ENCODE results near the gene SLC16A6. TPM values are rescaled to one million over a fixed set of nuclear protein-coding genes. Genes with fewer than 3 reads are reported as not detected.

SLC16A6 gene
- total RNA-seq, 1 donor from 2014 or later = not detected

GRCh38 chr17:68302066-68302564, 11.2 kb upstream of the SLC16A6 start:
- no peak for DNase-seq (ENCODE audit: low read depth)
- TF ChIP-seq CTCF (conservative IDR thresholded peaks at IDR 0.05; ENCODE audit: low read depth, low read length) = no peak
- no peak overlapping the region for H3K4me3 ChIP-seq (ENCODE audit: low read depth, low read length)

GRCh38 chr17:68301438-68301959, 10.6 kb upstream of the SLC16A6 start:
- TF ChIP-seq CTCF (conservative IDR thresholded peaks at IDR 0.05; ENCODE audit: low read depth, low read length) = no peak

GRCh38 chr17:68299817-68300216, 8.9 kb upstream of the SLC16A6 start:
- no peak for TF ChIP-seq CTCF (conservative IDR thresholded peaks at IDR 0.05; ENCODE audit: low read depth, low read length)
- no peak for DNase-seq (ENCODE audit: low read depth)
- no peak overlapping the region for H3K4me3 ChIP-seq (ENCODE audit: low read depth, low read length)

More at GRCh38 chr17:68301438-68301959, 10.6 kb upstream of the SLC16A6 start:
- DNase-seq (ENCODE audit: low read depth) = no peak
- no peak overlapping the region for H3K4me3 ChIP-seq (ENCODE audit: low read depth, low read length)

- H3K4me3 ChIP-seq (ENCODE audit: low read depth, low read length) = no peak overlapping the region
- no peak for TF ChIP-seq CTCF (conservative IDR thresholded peaks at IDR 0.05; ENCODE audit: low read depth, low read length)
- DNase-seq (ENCODE audit: low read depth) = no peak
Observed at GRCh38 chr17:68298601-68299000, 7.7 kb upstream of the SLC16A6 start.

- no peak for TF ChIP-seq CTCF (conservative IDR thresholded peaks at IDR 0.05; ENCODE audit: low read depth, low read length)
- DNase-seq (ENCODE audit: low read depth) = no peak
- no peak overlapping the region for H3K4me3 ChIP-seq (ENCODE audit: low read depth, low read length)
Observed at GRCh38 chr17:68297195-68297594, 6.3 kb upstream of the SLC16A6 start.

- no peak for TF ChIP-seq CTCF (conservative IDR thresholded peaks at IDR 0.05; ENCODE audit: low read depth, low read length)
- H3K4me3 ChIP-seq (ENCODE audit: low read depth, low read length) = no peak overlapping the region
- no peak for DNase-seq (ENCODE audit: low read depth)
Observed at GRCh38 chr17:68296217-68297191, 5.6 kb upstream of the SLC16A6 start.

All from epithelial cell of proximal tubule (primary cell).